GM12801 (cell line): Measurements from ENCODE around the gene ERCC5.

Experiments used
- TF ChIP-seq, protein P1 (sequence below): IDR thresholded peaks from one replicate; pipeline ENCODE4 v1.5.1; 2011; ENCODE audit warnings: control low read depth; ENCODE audit not compliant: insufficient read length; ENCODE audit errors: extremely low read depth

Gene ERCC5

DNA sequence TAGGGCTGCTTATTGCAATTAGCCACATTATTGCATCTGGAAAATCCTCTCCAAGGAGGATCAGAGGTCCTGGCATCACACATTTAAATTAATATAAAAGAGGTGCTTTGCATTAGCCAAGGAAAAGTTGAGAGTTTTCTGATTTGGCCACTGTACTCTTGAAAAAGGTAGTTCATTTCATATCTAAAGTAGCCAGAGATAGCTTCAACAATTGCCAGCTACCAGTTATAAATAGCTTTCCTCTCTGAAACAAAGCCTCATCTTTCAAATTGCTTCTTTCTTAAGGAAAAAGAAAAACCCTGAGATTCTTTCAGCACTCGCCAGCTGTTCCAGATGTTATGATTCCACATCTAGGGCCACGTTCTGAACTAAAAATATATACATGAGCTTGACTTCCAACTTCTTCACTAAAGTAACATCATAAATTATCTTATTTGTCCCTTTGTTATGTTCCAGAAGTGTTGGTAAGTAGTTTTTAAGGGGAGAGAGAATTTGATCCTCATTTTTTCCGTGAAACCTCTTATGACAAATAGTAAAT, 69.6 kb downstream of the ERCC5 start:
- TF ChIP-seq, protein P1, sequence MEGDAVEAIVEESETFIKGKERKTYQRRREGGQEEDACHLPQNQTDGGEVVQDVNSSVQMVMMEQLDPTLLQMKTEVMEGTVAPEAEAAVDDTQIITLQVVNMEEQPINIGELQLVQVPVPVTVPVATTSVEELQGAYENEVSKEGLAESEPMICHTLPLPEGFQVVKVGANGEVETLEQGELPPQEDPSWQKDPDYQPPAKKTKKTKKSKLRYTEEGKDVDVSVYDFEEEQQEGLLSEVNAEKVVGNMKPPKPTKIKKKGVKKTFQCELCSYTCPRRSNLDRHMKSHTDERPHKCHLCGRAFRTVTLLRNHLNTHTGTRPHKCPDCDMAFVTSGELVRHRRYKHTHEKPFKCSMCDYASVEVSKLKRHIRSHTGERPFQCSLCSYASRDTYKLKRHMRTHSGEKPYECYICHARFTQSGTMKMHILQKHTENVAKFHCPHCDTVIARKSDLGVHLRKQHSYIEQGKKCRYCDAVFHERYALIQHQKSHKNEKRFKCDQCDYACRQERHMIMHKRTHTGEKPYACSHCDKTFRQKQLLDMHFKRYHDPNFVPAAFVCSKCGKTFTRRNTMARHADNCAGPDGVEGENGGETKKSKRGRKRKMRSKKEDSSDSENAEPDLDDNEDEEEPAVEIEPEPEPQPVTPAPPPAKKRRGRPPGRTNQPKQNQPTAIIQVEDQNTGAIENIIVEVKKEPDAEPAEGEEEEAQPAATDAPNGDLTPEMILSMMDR, result no peak

- TF ChIP-seq, protein P1, result no peak
Observed at GRCh38 chr13:102917019-102917418, 71.2 kb downstream of the ERCC5 start.

GRCh38 chr13:102922184-102922583, 76.4 kb downstream of the ERCC5 start:
- TF ChIP-seq, protein P1, result no peak
